K562 (cell line): ENCODE results near the gene MAP3K7. TPM values are rescaled to one million over a fixed set of nuclear protein-coding genes. Genes with fewer than 3 reads are reported as not detected.
A peak's percentile ranks its signal among the peaks of the same experiment; 100 is the strongest.

ENCODE experiments used
- ERF ChIP-seq: fragments of 450-650 bp; formaldehyde crosslinking; IDR thresholded peaks from 2 replicates; pipeline ENCODE4 v1.4.0; 2020; ENCODE audit warnings: mild to moderate bottlenecking, mixed read lengths
- EZH2 ChIP-seq: IDR thresholded peaks from 2 replicates; pipeline ENCODE4 v1.6.1; 2012; ENCODE audit warnings: low read depth, mild to moderate bottlenecking, inconsistent platforms, low read length, borderline replicate concordance
- KDM1A ChIP-seq, 2 experiments: fragments of 450-650 bp; IDR thresholded peaks; 2 replicates each; pipeline ENCODE4 v1.6.1; 2016; ENCODE audit warnings: mild to moderate bottlenecking in 2 of 2
- KLF1 ChIP-seq: fragments of 450-650 bp; IDR thresholded peaks from 2 replicates; pipeline ENCODE4 v1.6.1; 2016; ENCODE audit warnings: missing genetic modification characterization, missing compliant biosample characterization
- NEUROD1 ChIP-seq: fragments of 150-350 bp; IDR thresholded peaks from 2 replicates; pipeline ENCODE4 v1.6.1; 2014; ENCODE audit warnings: borderline replicate concordance, low read length, low read depth; ENCODE audit not compliant: partially characterized antibody
- POLR3G ChIP-seq: IDR thresholded peaks from 2 replicates; pipeline ENCODE4 v1.6.1; 2011; ENCODE audit not compliant: insufficient read length, insufficient replicate concordance; ENCODE audit errors: extremely low read depth
- TEAD2 ChIP-seq: fragments of 450-650 bp; IDR thresholded peaks from 2 replicates; pipeline ENCODE4 v1.6.1; 2016; ENCODE audit warnings: missing genetic modification characterization, control low read depth, missing compliant biosample characterization
- ZKSCAN8 ChIP-seq: fragments of 200-800 bp; sonication (Bioruptor generic); IDR thresholded peaks from 2 replicates; pipeline ENCODE4 v1.6.1; 2016; ENCODE audit warnings: missing genetic modification characterization, missing compliant biosample characterization
- ZNF212 ChIP-seq: fragments of 450-650 bp; formaldehyde crosslinking; IDR thresholded peaks from 2 replicates; pipeline ENCODE4 v1.4.0; 2020; ENCODE audit warnings: mild to moderate bottlenecking
- ZNF444 ChIP-seq: fragments of 250-450 bp; sonication (Bioruptor Pico); IDR thresholded peaks from 2 replicates; pipeline ENCODE4 v1.4.0; 2020; ENCODE audit warnings: mild to moderate bottlenecking, moderate library complexity
- polyA plus RNA-seq, 8 experiments: library from polyadenylated mRNA; depleted of rRNA in 4 of 8; stranded (reverse) in 5 of 8; unstranded in 3 of 8; fragments of >200 nt; fragmentation: Nextera tagmentation in 2 of 8; fragmentation: Illumina TruSeq in 1 of 8; extraction: Ambion mirVana in 2 of 8; extraction: Trizol in 1 of 8; gene quantifications; 2 replicates each; pipeline versions ENCODE4 v1.2.1 to v1.2.3, GENCODE V29; 2011 to 2014; ENCODE audit warnings: inconsistent platforms in 1 of 8, missing spikeins in 1 of 8
- total RNA-seq, 7 experiments: library from RNA; depleted of rRNA in 6 of 7; stranded (reverse); fragments of >200 nt in 6 of 7; fragmentation: Illumina TruSeq in 2 of 7; extraction: Trizol in 2 of 7; gene quantifications; 2 replicates each; pipeline versions ENCODE4 v1.2.1 to v1.2.3, GENCODE V29; 2011 to 2021; ENCODE audit warnings: low replicate concordance in 1 of 7
- TF ChIP-seq, protein P1 (sequence below): fragments of 250-450 bp; sonication (Bioruptor Pico); IDR thresholded peaks from 2 replicates; pipeline ENCODE4 v1.5.0; 2022; ENCODE audit warnings: mild to moderate bottlenecking
- TF ChIP-seq, protein P2 (sequence below), 2 experiments: fragments of 450-650 bp in 1 of 2; sonication (generic) in 1 of 2; formaldehyde crosslinking in 1 of 2; IDR thresholded peaks in 1 of 2; conservative IDR thresholded peaks in 1 of 2; 2 replicates each; pipeline versions ENCODE4 v1.6.1 to v1.8.1; 2016 to 2023; ENCODE audit warnings: mild to moderate bottlenecking in 2 of 2, moderate library complexity in 2 of 2, inconsistent platforms in 1 of 2, missing genetic modification reagents in 1 of 2
- TF ChIP-seq, protein P3 (sequence below): fragments of 450-650 bp; IDR thresholded peaks from 2 replicates; pipeline ENCODE4 v1.6.1; 2016; ENCODE audit warnings: low read depth, mild to moderate bottlenecking, moderate library complexity
- TF ChIP-seq, protein P4 (sequence below): fragments of 250-450 bp; sonication (Bioruptor Pico); IDR thresholded peaks from 2 replicates; pipeline ENCODE4 v1.5.0; 2021; ENCODE audit warnings: mild to moderate bottlenecking, moderate library complexity

The MAP3K7 gene
- total and polyA plus RNA-seq, 9 of the 15 experiments (the other 6 are each of a cell fraction or from before 2014, with no cell fraction given), result 13.4 to 60.9 (median 34.8) TPM

DNA sequence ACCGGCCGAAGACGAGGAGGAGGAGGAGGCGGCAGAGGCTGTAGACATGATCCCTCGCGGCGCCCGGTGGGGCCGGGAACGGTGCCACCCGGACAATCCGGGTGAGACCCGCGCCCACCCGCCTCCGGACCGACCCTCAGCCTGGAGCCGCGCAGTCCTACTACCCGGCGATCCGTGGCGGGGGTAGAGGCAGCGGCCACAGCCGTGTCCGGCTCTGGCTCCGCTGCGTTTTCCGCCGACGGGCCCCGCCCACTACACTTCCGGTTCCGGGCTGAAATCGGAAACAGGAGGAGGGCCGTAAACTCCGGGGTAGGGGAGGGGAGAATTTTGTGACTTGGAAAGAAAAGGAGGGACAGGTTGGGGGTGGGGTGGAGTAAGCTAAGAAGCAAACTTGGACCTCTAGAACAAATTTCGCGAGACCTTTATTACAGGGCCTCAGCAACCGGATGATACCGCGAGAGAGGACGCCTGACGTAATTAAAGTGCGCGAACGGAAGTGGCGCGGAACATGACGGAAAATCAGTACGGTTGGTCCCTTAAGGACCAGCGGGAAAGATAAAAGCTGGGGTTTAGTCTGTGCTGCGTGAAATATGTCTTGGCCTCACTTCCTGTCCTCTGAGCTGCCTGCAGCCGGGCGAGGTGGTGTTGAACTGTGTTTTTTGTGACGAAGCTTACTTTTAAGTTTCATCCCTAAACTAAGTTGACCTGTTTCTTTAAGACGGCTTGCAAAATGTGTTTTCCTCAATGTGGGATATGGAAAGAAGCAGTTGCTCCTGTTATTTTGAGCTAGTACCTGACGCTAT, at the start of gene MAP3K7 (continued):
- TF ChIP-seq, protein P1, sequence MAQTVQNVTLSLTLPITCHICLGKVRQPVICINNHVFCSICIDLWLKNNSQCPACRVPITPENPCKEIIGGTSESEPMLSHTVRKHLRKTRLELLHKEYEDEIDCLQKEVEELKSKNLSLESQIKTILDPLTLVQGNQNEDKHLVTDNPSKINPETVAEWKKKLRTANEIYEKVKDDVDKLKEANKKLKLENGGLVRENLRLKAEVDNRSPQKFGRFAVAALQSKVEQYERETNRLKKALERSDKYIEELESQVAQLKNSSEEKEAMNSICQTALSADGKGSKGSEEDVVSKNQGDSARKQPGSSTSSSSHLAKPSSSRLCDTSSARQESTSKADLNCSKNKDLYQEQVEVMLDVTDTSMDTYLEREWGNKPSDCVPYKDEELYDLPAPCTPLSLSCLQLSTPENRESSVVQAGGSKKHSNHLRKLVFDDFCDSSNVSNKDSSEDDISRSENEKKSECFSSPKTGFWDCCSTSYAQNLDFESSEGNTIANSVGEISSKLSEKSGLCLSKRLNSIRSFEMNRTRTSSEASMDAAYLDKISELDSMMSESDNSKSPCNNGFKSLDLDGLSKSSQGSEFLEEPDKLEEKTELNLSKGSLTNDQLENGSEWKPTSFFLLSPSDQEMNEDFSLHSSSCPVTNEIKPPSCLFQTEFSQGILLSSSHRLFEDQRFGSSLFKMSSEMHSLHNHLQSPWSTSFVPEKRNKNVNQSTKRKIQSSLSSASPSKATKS, result no peak
- TF ChIP-seq KDM1A (IDR thresholded peaks at IDR 0.05) (no peak), NEUROD1 (peak; percentile 73), POLR3G (no peak), ZNF444 (CRISPR knock-in tag) (no peak), ZNF212 (CRISPR knock-in tag) (no peak; the same call in 1 of the 2 replicates), TEAD2 (tag) (no peak), ERF (CRISPR knock-in tag) (no peak), KLF1 (tag) (peak; percentile 95), ZKSCAN8 (CRISPR knock-in tag) (no peak), EZH2 (no peak)
- TF ChIP-seq, protein P2, sequence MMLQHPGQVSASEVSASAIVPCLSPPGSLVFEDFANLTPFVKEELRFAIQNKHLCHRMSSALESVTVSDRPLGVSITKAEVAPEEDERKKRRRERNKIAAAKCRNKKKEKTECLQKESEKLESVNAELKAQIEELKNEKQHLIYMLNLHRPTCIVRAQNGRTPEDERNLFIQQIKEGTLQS (IDR thresholded peaks at IDR 0.05), result peak; percentile 21; the same call in 1 of the 2 replicates
- TF ChIP-seq, protein P2 (CRISPR knock-in tag; conservative IDR thresholded peaks at IDR 0.05), result no peak
- TF ChIP-seq, protein P3, sequence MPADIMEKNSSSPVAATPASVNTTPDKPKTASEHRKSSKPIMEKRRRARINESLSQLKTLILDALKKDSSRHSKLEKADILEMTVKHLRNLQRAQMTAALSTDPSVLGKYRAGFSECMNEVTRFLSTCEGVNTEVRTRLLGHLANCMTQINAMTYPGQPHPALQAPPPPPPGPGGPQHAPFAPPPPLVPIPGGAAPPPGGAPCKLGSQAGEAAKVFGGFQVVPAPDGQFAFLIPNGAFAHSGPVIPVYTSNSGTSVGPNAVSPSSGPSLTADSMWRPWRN, result no peak
- TF ChIP-seq, protein P4, sequence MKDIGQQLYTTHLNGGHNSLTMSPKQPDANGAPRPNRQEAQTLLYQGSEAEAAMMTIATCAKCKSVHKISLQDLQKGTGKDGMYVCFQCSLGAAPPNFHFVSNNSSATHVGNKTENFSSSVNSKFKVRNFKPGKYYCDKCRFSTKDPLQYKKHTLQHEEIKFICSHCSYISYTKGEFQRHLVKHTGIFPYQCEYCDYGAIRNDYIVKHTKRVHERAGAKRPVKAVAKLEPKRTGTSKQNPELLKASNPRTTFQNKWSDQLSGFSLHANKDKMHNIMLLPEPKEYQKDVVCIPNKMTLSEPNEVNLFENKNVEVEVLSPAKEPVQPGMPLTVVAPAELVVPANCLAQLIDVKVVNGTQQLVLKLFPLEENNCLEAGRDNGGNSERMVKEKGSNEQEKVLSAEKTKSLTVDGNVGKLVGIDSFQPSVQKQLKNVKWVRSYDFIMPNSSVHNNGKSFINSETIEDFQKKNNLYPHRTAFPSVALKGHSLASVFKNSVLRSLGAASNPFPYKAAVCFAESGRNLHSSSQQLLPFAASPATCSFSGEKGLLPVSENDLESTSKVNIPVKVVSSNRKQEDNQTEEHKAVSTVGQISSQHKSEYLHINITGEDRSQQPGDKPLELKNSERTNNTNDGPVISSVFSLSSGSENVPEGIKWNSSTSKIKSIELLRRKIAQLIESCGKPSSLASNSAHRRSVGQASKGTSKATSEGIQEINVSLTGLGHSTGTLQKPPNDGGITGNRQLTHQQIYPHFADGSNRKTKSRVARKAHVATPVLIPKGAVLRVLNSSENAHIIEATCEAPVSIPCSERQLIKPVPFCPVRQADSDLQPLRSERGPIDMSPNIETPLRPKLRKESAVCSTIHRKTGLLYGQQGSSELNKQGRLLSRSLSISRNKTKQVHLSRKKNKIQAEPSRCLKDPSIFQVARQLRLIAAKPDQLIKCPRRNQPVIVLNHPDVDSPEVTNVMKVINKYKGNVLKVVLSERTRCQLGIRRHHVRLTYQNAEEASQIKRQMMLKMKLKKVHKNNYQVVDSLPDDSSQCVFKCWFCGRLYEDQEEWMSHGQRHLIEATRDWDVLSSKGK (CRISPR knock-in tag), result no peak
